ENCODE data around the gene MAEL.
"Not testable (repeated sequence)": the region's sequence is repeated elsewhere in the genome, so short reads cannot be mapped to it uniquely, and the experiment has no call there.

The MAEL gene

DNA sequence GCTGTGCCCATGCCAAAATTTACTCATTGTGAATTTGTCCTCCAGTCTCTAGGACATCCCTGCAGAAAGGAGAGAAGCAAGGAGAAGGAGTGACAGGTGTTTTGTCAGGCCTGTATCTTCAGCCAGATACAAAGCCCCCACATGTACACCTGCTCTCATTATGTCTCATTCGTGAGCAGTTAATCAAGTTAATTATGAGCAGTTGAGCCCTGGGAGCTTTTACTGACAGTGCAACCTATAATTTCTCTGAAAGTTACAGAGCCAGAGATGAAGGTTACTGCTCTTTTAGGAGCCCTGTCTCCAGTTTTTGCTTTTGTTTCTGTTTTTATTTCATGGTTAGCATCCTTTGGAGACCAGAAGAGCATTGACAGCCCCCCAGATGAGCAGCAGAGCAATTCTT is 8.7 kb upstream of the MAEL start:
- DNase-seq: no peak

DNA sequence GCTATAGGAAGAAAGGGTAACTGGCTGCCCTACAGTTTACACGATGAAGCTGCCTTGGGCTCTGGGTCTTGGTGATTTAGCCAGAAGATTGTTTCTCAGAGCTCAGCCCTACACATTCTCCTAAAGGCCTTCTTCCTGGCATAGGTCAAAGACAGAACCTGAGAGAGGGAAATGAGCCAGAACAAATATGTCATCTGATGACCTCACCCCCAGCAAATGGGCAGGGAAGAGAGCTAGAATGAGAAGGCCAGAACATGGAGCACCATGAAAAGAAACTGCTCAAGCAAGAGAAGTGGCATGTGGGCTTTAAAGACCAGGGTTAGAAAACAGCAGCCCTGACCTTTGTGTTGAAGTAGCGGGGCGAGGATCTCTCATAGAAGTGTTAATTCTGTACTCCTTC is 8.3 kb upstream of the MAEL start:
- DNase-seq: peak; percentile 25

DNA sequence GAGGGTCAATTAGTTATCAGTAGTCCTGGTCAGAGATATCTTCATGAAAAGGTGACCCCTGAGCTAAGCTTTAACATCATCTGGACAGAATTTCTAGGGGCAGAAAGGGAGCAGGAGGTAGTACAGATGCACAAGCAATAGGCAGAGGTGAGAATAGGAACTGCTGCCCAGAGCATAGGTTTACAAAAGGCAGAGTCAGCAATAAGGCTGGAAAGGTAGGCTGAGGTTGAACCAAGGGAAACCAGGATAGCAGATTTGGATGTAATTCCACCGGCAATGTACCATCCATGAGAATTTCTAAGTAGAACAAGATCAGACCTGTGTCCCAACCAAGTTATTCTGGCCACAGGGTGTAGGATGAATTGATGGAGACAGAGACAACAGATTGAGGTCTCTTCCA is 7.5 kb upstream of the MAEL start:
- no peak for DNase-seq

DNA sequence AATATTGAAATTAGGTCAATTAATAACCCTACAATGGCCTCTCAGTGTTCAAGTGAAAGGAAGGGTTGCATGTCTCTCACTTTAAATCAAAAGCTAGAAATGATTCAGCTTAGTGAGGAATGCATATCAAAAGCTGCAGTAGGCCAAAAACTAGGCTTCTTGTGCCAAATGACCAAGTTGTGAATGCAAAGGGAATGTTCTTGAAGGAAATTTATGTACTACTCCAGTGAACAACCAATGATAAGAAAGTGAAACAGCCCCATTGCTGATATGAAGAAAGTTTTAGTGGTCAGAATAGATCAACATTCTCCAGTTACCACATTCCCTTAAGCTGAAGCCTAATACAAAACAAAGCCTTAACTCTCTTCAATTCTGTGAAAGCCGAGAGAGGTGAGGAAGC is 10.0 kb downstream of the MAEL start:
- DNase-seq: no peak

DNA sequence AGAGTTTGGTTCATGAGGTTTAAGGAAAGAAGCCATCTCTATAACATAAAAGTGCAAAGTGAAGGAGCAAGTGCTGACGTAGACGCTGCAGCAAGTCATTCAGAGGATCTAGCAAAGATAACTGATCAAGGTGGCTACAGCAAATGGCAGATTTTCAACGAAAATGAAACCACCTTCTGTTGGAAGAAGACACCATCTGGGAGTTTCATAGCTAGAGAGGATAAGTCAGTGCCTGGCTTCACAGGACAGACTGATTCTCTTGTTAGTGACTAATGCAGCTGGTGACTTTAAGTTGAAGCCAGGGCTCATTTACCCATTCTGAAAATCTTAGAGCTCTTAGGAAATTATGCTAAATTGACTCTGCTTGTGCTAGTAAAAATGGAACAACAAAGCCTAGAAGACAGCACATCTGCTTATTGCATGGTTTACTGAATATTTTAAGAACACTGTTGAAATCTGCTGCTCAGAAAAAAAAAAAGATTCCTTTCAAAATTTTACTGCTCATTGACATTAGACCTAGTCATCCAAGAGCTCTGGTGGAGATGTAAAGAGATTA is 10.5 kb downstream of the MAEL start:
- DNase-seq: no peak

DNA sequence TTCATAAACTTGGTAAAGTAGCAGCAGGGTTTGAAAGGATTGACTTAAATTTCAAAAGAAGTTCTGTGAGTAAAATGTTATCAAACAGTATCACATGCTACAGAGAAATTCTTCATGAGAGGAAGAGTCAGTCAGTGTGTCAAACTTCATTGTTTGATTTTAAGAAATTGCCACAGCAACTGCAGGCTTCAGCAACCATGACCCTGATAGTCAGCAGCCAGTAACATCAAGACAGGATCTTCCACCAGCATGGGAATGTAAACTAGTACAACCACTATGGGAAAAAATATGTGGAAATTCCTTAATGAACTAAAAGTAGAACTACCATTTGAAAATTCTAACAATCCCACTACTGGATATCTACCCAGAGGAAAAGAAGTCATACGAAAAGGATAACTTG is 11.5 kb downstream of the MAEL start:
- DNase-seq: no peak

DNA sequence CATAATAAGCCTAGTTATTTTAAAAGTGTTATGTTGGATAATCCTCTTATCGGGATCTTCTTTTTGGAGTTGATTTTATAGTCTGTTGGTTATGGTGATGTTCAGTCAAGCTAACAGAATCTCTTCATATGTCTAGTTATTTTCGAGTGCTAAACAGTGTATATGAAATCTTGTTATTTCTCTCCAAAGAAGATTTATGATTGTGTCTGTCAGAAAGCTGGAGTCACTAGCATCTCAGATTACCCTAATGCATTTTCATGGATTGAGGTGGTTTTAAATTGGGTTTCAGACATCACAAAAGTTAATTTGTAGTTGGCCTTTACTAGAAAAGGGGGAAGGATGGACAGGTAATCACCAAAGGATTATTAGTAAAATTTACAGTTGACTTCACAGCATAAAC is 13.3 kb downstream of the MAEL start:
- DNase-seq: no peak

DNA sequence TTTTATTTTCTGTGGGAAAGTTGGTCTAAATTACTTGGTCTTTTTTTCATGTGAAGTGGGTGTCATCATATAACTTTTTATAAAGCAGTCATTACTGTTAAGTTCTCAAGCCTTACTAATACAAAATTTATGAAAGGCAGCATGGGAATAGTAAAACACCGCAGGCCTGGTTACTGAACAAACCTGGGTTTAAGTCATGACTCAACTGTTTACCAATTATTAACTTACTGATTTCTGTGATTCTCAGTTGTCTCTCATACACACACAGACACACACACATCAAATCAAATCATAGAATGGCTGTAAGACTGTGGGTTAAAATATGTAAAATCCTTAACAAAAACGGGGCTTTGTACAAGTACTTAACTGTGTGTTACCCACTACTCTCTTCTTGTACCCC is 14.6 kb downstream of the MAEL start:
- DNase-seq: no peak

DNA sequence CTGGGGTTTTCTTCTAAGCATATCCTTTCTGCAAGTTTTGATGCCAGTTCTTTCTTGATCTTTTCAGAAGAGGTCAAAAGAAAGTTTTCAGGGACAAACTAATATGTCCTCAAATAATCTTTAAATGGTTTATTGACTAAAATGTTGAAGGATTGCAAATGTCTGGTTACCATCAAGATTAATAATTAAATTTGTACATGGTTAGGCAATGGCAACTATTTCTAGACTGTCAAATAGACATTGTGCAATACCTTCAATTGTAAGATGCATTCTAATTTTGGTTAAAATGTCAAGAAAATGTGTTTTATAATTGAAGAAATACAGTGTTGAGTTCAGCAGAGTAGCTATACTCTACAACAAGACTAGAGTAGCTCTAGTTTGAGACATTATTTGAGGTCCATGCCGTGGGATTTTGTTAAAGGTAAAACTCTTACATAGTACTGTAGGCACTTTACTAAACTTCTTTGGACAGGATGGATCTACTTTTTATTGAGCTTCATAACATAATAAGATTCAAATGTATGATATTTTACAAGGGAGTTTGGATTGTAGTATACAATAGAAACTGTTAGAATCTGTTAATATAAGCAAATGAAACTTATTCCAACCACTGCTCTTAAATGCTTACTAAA is 22.6 kb downstream of the MAEL start:
- no peak for DNase-seq

DNA sequence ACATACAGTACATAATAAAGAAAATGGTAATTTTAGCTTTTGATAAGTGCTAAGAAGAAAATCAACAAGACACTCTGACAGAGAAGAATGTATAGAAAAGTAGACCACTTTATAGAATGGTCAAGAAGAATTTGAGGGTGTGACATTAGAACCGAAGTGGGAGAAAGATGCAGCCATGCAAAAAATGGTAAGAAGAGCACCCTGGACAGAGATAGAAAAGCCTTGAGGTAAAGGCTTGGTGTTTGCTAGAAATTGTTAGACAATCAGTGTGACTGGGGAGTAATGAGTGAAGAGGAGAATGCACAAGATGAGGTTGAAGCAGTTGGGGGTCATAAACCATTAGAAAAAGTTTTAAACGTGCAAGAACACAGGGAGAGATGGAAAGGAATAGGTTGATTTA is 23.5 kb downstream of the MAEL start:
- DNase-seq: no peak

DNA sequence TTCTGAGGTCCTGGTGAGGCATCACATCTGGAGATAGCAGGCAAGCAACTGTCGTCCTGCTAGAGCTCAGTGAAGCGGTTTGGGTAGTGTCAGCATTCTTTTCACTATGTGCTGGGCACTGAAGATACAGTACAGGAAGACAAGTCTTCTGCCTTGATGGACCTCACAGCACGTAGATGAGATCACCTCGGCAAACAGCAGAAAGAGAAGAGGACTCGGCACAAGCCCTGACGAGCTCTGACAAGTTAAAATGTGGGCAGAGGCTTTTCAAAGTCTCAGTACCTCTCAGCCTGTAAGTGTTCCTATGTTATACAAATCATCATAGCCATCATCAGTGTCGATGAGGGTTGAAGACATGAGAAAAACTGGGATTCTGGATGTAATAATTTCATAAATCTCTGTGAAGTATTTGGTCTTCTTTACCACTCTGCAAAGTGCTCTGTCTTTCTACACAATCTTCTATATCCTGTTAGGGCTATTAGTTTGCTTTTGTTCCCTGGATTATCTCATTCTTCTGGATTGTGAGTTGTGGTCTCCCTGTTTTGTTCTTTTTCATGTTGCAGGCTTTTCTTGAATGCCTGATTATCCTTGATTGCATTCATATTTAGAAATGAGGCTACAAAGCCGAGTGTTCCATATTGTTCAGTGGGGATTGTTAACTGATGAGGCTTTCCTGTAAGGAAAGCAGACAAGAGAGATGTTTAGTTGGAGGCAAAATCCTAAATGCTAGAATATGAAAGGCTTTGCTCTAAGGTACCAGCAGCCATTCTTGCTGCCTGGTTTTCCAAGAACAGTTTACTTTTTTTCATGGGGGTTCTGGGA is 24.2 kb downstream of the MAEL start:
- DNase-seq: no peak

DNA sequence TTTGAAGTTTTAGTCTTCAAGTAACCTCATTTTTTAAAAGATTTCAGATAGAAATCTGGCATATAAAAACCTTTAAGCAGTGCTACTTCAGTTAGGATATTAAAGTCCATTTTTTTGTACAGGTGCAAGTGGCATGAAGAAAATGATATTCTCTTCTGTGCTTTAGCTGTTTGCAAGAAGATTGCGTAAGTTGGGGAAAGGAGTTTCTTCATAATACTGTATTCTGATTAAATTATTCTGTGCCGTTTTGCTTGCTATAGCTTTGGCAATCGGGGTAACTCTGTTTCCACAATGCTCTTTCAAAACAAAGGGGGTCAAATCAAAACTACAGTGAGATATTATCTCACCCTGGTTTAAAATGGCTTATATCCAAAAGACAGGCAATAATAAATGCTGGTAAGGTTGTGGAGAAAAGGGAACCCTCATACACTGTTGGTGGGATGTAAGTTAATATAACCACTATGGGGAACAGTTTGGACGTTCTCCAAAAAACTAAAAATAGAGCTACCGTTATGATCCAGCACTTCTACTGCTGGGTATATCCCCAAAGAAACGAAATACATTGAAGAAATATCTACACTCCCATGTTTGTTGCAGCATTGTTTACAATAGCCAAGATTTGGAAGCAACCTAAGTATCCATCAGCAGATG is 27.1 kb downstream of the MAEL start:
- DNase-seq: no peak

DNA sequence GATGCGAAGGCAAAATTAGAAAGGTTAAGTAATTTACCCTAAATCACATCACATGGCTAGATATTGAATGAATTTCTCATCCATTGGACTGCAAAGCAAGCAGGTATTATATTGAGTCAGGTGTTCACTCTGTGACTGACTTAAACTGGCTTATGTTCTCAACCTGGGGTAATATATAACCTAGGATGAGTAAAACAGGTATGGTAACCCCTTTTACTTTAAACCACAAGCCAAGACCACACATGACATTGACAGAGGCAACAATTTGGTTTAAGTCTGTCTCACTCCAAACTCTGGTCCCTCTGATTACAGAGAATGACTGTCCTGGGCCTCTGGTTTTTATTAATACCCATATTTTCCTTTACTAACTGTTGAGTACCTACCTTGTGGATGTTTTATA is 33.3 kb downstream of the MAEL start:
- DNase-seq: no peak

DNA sequence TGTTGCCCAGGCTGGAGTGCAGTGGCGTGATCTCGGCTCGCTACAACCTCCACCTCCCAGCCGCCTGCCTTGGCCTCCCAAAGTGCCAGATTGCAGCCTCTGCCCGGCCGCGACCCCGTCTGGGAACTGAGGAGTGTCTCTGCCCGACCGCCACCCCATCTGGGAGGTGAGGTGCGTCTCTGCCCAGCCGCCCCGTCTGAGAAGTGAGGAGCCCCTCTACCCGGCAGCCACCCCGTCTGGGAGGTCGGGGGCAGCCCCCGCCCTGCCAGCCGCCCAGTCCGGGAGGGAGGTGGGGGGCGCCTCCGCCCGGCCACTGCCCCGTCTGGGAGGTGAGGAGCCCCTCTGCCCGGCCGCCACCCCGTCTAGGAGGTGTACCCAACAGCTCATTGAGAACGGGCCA is 40.5 kb downstream of the MAEL start:
- DNase-seq: not testable (repeated sequence)

DNA sequence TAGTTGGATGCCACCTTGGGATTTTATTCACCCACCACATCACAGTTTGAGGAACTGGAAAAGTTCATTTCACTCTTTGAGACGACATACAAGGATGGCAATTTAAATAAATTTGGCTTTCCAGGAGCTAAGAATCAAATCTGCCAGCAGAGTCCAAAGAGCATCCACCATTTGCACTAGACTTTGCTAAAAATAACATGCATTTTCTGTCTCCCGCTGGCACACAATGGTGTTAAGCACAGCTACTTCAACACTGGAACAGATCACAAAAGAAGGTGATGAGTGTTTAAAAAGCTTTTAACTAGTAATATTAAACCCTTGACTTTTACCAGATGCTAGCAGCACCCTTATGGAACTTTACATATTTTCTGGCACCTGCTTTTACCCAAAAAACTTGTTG is 44.6 kb downstream of the MAEL start:
- no peak for DNase-seq

DNA sequence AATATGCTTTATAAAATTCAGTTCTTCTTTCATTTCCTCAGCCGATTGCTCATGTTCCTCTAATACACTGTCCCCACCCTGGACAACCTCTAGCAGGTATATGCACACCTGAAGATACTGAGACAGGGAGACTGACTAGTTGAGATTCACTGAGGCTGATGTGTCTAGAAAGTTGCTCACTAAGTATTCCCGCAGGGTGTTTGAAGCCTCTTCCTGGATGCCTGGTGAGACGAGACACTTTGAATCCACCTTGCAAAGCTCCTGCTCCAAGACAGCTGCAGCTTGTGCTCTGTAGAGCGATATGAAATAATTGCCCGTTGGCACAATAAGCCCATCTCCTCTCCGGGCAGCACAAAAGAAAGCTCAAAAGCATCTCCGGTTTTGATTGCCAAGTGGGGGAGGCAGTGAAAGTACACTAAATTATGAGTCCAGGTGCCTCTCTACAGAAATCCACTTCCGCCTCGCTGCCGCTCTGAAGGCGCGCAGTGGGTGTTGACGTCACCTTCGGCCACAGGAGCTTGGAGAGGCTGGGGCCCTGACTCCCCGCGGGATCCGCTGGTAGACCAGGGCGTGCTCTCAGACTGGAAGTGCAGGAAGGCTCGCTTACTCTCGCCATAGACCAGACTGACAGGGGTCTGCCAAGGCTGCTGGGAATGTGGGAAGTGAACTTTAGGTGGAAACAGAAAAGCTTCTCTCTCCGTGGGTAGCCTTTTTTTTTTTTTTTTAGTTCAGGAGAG is 54.8 kb downstream of the MAEL start:
- peak; percentile 95 for DNase-seq

DNA sequence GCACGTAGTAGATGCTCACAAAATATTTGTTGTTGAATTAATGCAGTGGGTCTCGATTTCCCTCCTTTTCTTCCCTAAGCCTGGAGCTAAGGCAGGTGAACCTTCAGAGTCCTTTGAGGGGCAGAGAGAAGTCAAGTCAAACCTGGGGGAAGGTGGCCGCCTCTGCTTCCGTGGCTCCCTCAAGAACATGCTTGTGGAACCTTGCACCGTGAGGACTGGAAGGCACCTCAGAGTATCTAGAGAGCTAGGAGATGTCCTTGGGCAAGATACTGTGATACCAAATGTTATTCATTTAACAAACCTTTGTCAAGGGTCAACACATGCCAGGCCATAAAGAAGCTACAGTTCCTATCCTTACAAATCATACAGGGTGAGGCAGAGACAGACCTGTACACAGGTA is 62.8 kb downstream of the MAEL start:
- no peak for DNase-seq

DNA sequence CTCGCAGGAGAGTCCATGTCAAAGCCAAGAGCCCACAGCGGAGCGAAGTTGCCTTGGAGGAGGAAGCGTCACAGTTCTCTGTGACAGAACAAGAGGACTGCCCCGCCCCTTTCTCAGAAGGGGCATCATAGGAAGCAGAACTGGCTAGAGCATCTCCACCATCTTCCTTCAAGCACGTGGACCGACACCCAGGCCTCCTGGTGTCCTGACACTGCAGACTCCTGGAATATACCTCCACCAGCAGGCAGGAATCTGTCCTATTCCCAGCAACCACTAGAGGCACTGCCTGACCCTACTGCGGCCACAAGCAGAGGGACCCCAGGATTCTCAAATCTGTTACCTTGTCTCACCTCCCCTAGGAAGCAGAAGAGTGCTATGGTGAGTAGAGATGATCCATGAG is 63.3 kb downstream of the MAEL start:
- DNase-seq: no peak

DNA sequence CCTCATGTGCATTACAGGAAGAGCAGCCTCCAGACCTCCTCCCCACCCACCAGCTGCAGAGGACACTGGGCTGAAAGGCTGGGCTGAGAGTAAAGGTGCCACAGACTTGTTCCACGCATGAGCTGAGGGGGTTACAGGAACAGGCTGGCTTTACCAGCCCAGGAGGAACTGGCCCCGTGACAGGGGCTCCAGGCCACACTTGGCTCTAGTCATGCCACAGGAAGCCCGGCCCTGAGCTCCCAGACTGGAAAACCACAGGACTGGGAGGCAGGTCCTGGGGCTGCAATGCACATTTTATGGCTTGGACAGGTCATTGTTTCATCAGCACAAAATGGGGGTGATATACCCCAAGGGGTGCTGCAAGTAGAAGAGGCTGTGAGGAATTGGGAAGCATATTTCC is 65.5 kb downstream of the MAEL start:
- no peak for DNase-seq

DNA sequence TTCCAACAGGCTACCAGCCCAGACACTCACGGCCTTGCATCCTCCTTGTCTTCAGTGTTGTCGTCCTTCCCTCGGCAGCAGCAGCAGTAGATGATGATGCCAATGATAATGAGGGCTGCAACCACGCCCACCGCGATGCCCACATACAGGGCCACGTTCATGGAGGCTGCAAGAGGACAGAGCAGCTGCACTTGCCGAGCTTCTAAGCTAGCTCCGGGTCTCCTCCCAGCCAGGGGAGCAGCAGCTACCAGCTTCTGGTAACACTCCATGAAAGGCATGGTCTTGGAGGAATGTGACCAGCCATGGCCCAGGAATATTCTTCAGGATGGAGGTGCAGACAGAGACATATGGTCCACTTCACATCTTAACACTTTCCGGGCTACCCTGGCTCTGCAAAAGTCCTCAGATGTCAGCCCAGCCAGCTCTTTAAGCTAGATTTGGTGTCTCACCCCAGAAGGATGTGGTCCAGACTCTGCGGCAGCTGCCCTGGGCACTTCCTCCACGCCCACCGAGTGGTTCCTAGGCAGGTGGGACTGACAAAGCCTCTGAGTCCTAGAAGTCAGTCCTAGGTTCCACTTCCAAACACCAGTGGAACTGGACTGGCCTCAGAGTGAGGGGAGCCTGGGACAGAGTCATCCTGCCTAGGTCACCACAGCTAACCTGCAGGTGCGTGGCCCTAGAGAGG is 66.0 kb downstream of the MAEL start:
- DNase-seq: no peak

DNA sequence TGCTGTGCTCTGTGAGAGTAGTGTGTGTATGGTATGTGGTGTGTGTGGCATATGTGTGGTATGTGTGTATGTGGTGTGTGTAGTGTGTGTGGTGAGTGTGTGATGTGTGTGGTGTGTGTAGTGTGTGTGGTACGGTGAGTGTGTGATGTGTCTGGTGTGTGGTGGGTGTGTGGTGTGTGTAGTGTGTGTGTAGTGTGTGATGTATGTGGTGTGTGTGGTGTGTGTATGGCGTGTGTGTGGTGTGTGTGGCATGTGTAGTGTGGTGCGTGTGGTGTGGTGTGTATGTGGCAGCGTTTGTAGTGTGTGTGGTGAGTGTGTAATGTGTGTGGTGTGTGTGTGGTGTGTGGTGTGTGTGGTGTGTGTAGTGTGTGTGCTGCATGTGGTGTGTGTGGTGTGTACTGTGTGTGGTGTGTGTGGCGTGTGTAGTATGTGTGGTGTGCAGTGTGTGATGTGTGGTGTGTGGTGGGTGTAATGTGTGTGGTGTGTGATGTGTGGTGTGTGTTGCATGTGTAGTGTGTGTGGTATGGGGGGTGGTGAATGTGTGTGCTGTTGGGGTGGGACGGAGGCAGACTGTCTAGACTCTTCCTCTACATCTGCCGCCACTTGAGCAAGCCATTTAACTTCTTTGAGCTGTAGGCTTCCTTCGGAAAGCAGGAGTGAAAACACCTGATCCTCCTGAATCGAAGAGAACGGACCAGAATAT is 67.6 kb downstream of the MAEL start:
- no peak for DNase-seq

DNA sequence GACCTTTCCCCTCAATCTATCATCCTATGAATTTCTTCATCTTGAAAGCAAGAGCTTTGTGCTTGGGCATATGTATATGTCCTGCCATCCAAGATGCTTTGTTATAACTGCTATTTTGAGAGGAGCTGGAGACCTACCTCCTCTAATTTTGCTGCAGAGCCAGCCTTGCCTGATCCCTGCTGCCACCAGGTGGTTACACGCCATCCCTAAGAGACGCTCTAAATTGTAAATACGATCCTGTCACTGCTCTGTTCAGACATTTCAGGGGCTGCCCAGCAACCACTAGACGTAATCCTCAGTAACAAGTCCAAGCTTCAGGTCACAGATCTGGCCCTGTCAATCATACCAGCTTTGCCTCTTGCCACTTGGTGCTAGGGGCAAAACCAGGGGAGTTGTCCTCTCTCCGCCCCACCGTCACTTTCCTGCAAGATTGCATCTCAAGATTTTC is 68.2 kb downstream of the MAEL start:
- peak; percentile 85 for DNase-seq
